ENCODE measurements around the gene AUP1. TPM values are rescaled to one million over a fixed set of nuclear protein-coding genes. Genes with fewer than 3 reads are reported as not detected.
A peak's percentile ranks its signal among the peaks of the same experiment; 100 is the strongest.

AUP1 gene
- total RNA-seq, 2 experiments from 2014 or later = 92.1 to 98.0 TPM

GRCh38 chr2:74546004-74546403 is 16.5 kb upstream of the AUP1 start:
- POLR2A ChIA-PET = interaction anchor here (1.3 kb wide), 1 partner anchor 14 kb away, joined by 3 read pairs; no protein-coding TSS in a partner anchor
- no peaks in the 10 kb centered on the region for H3K9me3 Mint-ChIP-seq
- H3K27me3 Mint-ChIP-seq = peaks cover 26% of the 10 kb centered on the region
- peaks cover 6% of the 10 kb centered on the region for H3K4me1 Mint-ChIP-seq (ENCODE audit: low read depth)
- DNase-seq = no peak
- CTCF ChIA-PET = interaction anchor here (1.9 to 2.5 kb wide), 2 partner anchors 30 to 42 kb away, joined by 5 to 7 read pairs; no protein-coding TSS in a partner anchor
- intact Hi-C loops (cut with micrococcal nuclease) = no loop called here
- no peaks in the 10 kb centered on the region for H3K36me3 Mint-ChIP-seq
- H3K27ac Mint-ChIP-seq = no peak overlapping the region
- H3K4me3 Mint-ChIP-seq = no peak overlapping the region

- Mint-ChIP-seq H3K9me3 (no peaks in the 10 kb centered on the region), H3K27ac (no peak overlapping the region), H3K4me3 (no peak overlapping the region), H3K4me1 (ENCODE audit: low read depth) (peaks cover 6% of the 10 kb centered on the region), H3K36me3 (no peaks in the 10 kb centered on the region), H3K27me3 (peaks cover 21% of the 10 kb centered on the region)
- ChIA-PET CTCF (interaction anchor here (0.6 to 2.5 kb wide), 6 partner anchors 10 to 62 kb away, joined by 3 to 7 read pairs (median 4); partner anchors contain the start of genes CCDC142, DOK1, LOXL3 and TTC31), POLR2A (interaction anchor here (1.3 kb wide), 1 partner anchor 13 kb away, joined by 3 read pairs; no protein-coding TSS in a partner anchor)
- DNase-seq = no peak
- intact Hi-C loops (cut with micrococcal nuclease) = no loop called here
These were observed 15.1 kb upstream of the AUP1 start for GRCh38 chr2:74544634-74545033.

GRCh38 chr2:74542978-74543377 is 13.5 kb upstream of the AUP1 start:
- POLR2A ChIA-PET = no interaction called here
- no peak for DNase-seq
- Mint-ChIP-seq H3K36me3 (no peaks in the 10 kb centered on the region), H3K4me3 (no peak overlapping the region), H3K4me1 (ENCODE audit: low read depth) (no peaks in the 10 kb centered on the region), H3K27ac (no peak overlapping the region), H3K27me3 (peaks cover 24% of the 10 kb centered on the region), H3K9me3 (no peaks in the 10 kb centered on the region)
- CTCF ChIA-PET = interaction anchor here (1.0 to 1.1 kb wide), 2 partner anchors 42 to 46 kb away, joined by 3 to 4 read pairs; no protein-coding TSS in a partner anchor
- intact Hi-C loops (cut with micrococcal nuclease) = no loop called here

GRCh38 chr2:74540291-74540690 is 10.8 kb upstream of the AUP1 start:
- H3K4me1 Mint-ChIP-seq (ENCODE audit: low read depth) = no peaks in the 10 kb centered on the region
- no peaks in the 10 kb centered on the region for H3K36me3 Mint-ChIP-seq
- intact Hi-C loops (cut with micrococcal nuclease) = no loop called here
- H3K27me3 Mint-ChIP-seq = peaks cover 22% of the 10 kb centered on the region
- no peak overlapping the region for H3K27ac Mint-ChIP-seq
- ChIA-PET POLR2A (no interaction called here), CTCF (no interaction called here)
- no peaks in the 10 kb centered on the region for H3K9me3 Mint-ChIP-seq
- DNase-seq = no peak
- H3K4me3 Mint-ChIP-seq = no peak overlapping the region

GRCh38 chr2:74538881-74539339 is 9.4 kb upstream of the AUP1 start:
- Mint-ChIP-seq H3K27me3 (peaks cover 22% of the 10 kb centered on the region), H3K9me3 (no peaks in the 10 kb centered on the region), H3K4me1 (ENCODE audit: low read depth) (no peaks in the 10 kb centered on the region), H3K27ac (no peak overlapping the region), H3K36me3 (peaks cover under 1% of the 10 kb centered on the region), H3K4me3 (no peak overlapping the region)
- ChIA-PET CTCF (interaction anchor here (1.1 to 1.5 kb wide), 2 partner anchors 48 to 57 kb away, joined by 3 to 6 read pairs; no protein-coding TSS in a partner anchor), POLR2A (no interaction called here)
- intact Hi-C loops (cut with micrococcal nuclease) = no loop called here
- no peak for DNase-seq

- Mint-ChIP-seq H3K36me3 (peaks cover 13% of the 10 kb centered on the region), H3K27me3 (peaks cover 18% of the 10 kb centered on the region), H3K9me3 (no peaks in the 10 kb centered on the region), H3K27ac (no peak overlapping the region), H3K4me3 (no peak overlapping the region), H3K4me1 (ENCODE audit: low read depth) (peaks cover 4% of the 10 kb centered on the region)
- CTCF ChIA-PET = no interaction called here
- POLR2A ChIA-PET = no interaction called here
- DNase-seq = no peak
- intact Hi-C loops (cut with micrococcal nuclease) = no loop called here
These were observed 7.6 kb upstream of the AUP1 start for GRCh38 chr2:74537140-74537539.

GRCh38 chr2:74536166-74536950 is 6.9 kb upstream of the AUP1 start:
- ChIA-PET CTCF (no interaction called here), POLR2A (no interaction called here)
- no peak overlapping the region for H3K27ac Mint-ChIP-seq
- intact Hi-C loops (cut with micrococcal nuclease) = no loop called here
- no peaks in the 10 kb centered on the region for H3K9me3 Mint-ChIP-seq
- H3K4me3 Mint-ChIP-seq = no peak overlapping the region
- peaks cover 18% of the 10 kb centered on the region for H3K27me3 Mint-ChIP-seq
- no peak for DNase-seq
- H3K36me3 Mint-ChIP-seq = peaks cover 21% of the 10 kb centered on the region
- peaks cover 11% of the 10 kb centered on the region for H3K4me1 Mint-ChIP-seq (ENCODE audit: low read depth)

- no peak for DNase-seq
- intact Hi-C loops (cut with micrococcal nuclease) = no loop called here
- ChIA-PET POLR2A (no interaction called here), CTCF (no interaction called here)
- Mint-ChIP-seq H3K36me3 (peaks cover 28% of the 10 kb centered on the region), H3K4me3 (no peak overlapping the region), H3K4me1 (ENCODE audit: low read depth) (peaks cover 19% of the 10 kb centered on the region), H3K27ac (no peak overlapping the region), H3K9me3 (no peaks in the 10 kb centered on the region), H3K27me3 (peaks cover 15% of the 10 kb centered on the region)
These were observed 6.0 kb upstream of the AUP1 start for GRCh38 chr2:74535440-74535965.

GRCh38 chr2:74534411-74534810 is 4.9 kb upstream of the AUP1 start:
- no peak overlapping the region for H3K27ac Mint-ChIP-seq
- H3K9me3 Mint-ChIP-seq = no peaks in the 10 kb centered on the region
- H3K4me3 Mint-ChIP-seq = no peak overlapping the region
- peaks cover 20% of the 10 kb centered on the region for H3K4me1 Mint-ChIP-seq (ENCODE audit: low read depth)
- peaks cover 15% of the 10 kb centered on the region for H3K27me3 Mint-ChIP-seq
- CTCF ChIA-PET = no interaction called here
- peaks cover 30% of the 10 kb centered on the region for H3K36me3 Mint-ChIP-seq
- intact Hi-C loops (cut with micrococcal nuclease) = loop anchor here (5.0 kb wide), 2 partner anchors 37 to 38 kb away; partner anchors contain the start of gene LBX2
- DNase-seq = no peak
- POLR2A ChIA-PET = no interaction called here

- H3K27me3 Mint-ChIP-seq = peaks cover 8% of the 10 kb centered on the region
- H3K4me3 Mint-ChIP-seq = no peak overlapping the region
- no peak overlapping the region for H3K27ac Mint-ChIP-seq
- intact Hi-C loops (cut with micrococcal nuclease) = loop anchor here (5.0 kb wide), 2 partner anchors 36 to 39 kb away; partner anchors contain the start of gene LBX2
- no peak for DNase-seq
- H3K36me3 Mint-ChIP-seq = peaks cover 34% of the 10 kb centered on the region
- ChIA-PET POLR2A (no interaction called here), CTCF (interaction anchor here (1.1 to 1.8 kb wide), 3 partner anchors 11 to 284 kb away, joined by 3 to 9 read pairs (median 7); no protein-coding TSS in a partner anchor)
- peaks cover 25% of the 10 kb centered on the region for H3K4me1 Mint-ChIP-seq (ENCODE audit: low read depth)
- H3K9me3 Mint-ChIP-seq = no peaks in the 10 kb centered on the region
These were observed 4.0 kb upstream of the AUP1 start for GRCh38 chr2:74533464-74533863.

GRCh38 chr2:74532222-74532621 is 2.7 kb upstream of the AUP1 start:
- no peak for DNase-seq
- peaks cover 46% of the 10 kb centered on the region for H3K36me3 Mint-ChIP-seq
- H3K4me3 Mint-ChIP-seq = peak overlapping the region; percentile 5
- H3K27ac Mint-ChIP-seq = peak overlapping the region; percentile 11
- H3K27me3 Mint-ChIP-seq = no peaks in the 10 kb centered on the region
- intact Hi-C loops (cut with micrococcal nuclease) = loop anchor here (1.0 to 5.0 kb wide), 3 partner anchors 35 to 282 kb away; partner anchors contain the start of gene LBX2
- ChIA-PET CTCF (interaction anchor here (0.8 to 5.3 kb wide), 12 partner anchors 12 to 282 kb away, joined by 3 to 66 read pairs (median 7); partner anchors contain the start of genes CCDC142, MOGS, TLX2 and TTC31), POLR2A (interaction anchor here (0.9 to 4.4 kb wide), 4 partner anchors 13 to 74 kb away, joined by 3 to 31 read pairs (median 9); partner anchors contain the start of genes CCDC142, TTC31 and WBP1)
- peaks cover 37% of the 10 kb centered on the region for H3K4me1 Mint-ChIP-seq (ENCODE audit: low read depth)
- no peaks in the 10 kb centered on the region for H3K9me3 Mint-ChIP-seq

- Mint-ChIP-seq H3K4me1 (ENCODE audit: low read depth) (peaks cover 37% of the 10 kb centered on the region), H3K27ac (peak overlapping the region; percentile 91), H3K4me3 (peak overlapping the region; percentile 98), H3K27me3 (no peaks in the 10 kb centered on the region), H3K9me3 (no peaks in the 10 kb centered on the region), H3K36me3 (peaks cover 51% of the 10 kb centered on the region)
- DNase-seq = no peak
- CTCF ChIA-PET = interaction anchor here (0.8 to 5.3 kb wide), 12 partner anchors 13 to 282 kb away, joined by 3 to 66 read pairs (median 7); partner anchors contain the start of genes CCDC142, MOGS, TLX2 and TTC31
- POLR2A ChIA-PET = interaction anchor here (0.9 to 4.4 kb wide), 6 partner anchors 14 to 73 kb away, joined by 3 to 31 read pairs (median 4); partner anchors contain the start of genes CCDC142, DOK1, TTC31 and WBP1
- intact Hi-C loops (cut with micrococcal nuclease) = loop anchor here (1.0 to 5.0 kb wide), 3 partner anchors 34 to 281 kb away; partner anchors contain the start of gene LBX2
These were observed 2.2 kb upstream of the AUP1 start for GRCh38 chr2:74531666-74532065.
